ENCODE results near the gene ABHD14A.

GRCh38 chr3:51958603-51959521 lies 16.0 kb upstream of the ABHD14A start:
- no peak for TF ChIP-seq EP300 (IDR thresholded peaks at IDR 0.05)
- TF ChIP-seq, protein P1, sequence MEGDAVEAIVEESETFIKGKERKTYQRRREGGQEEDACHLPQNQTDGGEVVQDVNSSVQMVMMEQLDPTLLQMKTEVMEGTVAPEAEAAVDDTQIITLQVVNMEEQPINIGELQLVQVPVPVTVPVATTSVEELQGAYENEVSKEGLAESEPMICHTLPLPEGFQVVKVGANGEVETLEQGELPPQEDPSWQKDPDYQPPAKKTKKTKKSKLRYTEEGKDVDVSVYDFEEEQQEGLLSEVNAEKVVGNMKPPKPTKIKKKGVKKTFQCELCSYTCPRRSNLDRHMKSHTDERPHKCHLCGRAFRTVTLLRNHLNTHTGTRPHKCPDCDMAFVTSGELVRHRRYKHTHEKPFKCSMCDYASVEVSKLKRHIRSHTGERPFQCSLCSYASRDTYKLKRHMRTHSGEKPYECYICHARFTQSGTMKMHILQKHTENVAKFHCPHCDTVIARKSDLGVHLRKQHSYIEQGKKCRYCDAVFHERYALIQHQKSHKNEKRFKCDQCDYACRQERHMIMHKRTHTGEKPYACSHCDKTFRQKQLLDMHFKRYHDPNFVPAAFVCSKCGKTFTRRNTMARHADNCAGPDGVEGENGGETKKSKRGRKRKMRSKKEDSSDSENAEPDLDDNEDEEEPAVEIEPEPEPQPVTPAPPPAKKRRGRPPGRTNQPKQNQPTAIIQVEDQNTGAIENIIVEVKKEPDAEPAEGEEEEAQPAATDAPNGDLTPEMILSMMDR (IDR thresholded peaks at IDR 0.05) = no peak

Measured in tibial nerve (tissue), 4 donors.